HepG2 (cell line): ENCODE measurements around the gene NOTUM. TPM values are rescaled to one million over a fixed set of nuclear protein-coding genes. Genes with fewer than 3 reads are reported as not detected.

Experiments
- ATAC-seq: fragments of 200-7000 bp; cut with Tn5 transposase; 3 replicates; pipeline ENCODE4 v1.9.1; 2020; ENCODE audit warnings: mild to moderate bottlenecking, moderate library complexity
- BruUV-seq: library from RNA; stranded (reverse); fragments of 400-500 nt; replicated peaks from 2 replicates; lab custom pipeline; 2021; lab: Mats Ljungman, UMichigan
- CTCF ChIA-PET: fragments of 300-600 bp; formaldehyde crosslinking; extraction: SDS; loops from one replicate; lab custom pipeline; 2021; ENCODE audit warnings: low total read pairs, inconsistent platforms, low intra/inter-chr PET ratio; lab: Yijun Ruan, JAX
- POLR2A ChIA-PET: fragments of 350-600 bp; sonication (Branson Sonifier 250); formaldehyde crosslinking; loops from one replicate; lab custom pipeline; 2020; ENCODE audit warnings: antibody characterized with exemption, inconsistent platforms; lab: Yijun Ruan, JAX
- DNase-seq: peaks from one replicate; pipeline ENCODE4 v3.0.0-alpha.2; 2015; ENCODE audit warnings: low spot score
- FAIRE-seq: peaks from 3 replicates; lab custom pipeline; 2011; peaks lifted over from hg19 to GRCh38; lab: Jason Lieb, UNC
- H2AFZ ChIP-seq: one replicate; pipeline ENCODE4 v1.6.1; 2011; ENCODE audit warnings: low read length, inconsistent platforms
- H3K27ac ChIP-seq: fragments of 300-600 bp; 3 replicates; pipeline ENCODE4 v1.8.0; 2011; ENCODE audit warnings: mixed run types, mild to moderate bottlenecking, mixed read lengths, low read length, inconsistent platforms; ENCODE audit not compliant: insufficient read depth; ENCODE audit errors: extremely low read length
- H3K27me3 ChIP-seq, 2 experiments: fragments of 200-600 bp in 1 of 2; 2 replicates in 1 of 2; 3 replicates in 1 of 2; pipeline versions ENCODE4 v1.6.0 to v1.8.0; 2011; ENCODE audit warnings: low read length in 2 of 2, mild to moderate bottlenecking in 2 of 2, moderate library complexity in 2 of 2, inconsistent platforms in 1 of 2; ENCODE audit not compliant: insufficient read depth in 2 of 2, control insufficient read depth in 1 of 2
- H3K36me3 ChIP-seq, 2 experiments: fragments of 200-600 bp in 1 of 2; replicated peaks in 1 of 2; 2 replicates in 1 of 2; 3 replicates in 1 of 2; pipeline versions ENCODE4 v1.5.1 to v1.8.0; 2011; ENCODE audit warnings: low read length in 2 of 2, inconsistent platforms in 1 of 2; ENCODE audit not compliant: insufficient read depth in 2 of 2, control insufficient read depth in 1 of 2
- H3K4me1 ChIP-seq: 2 replicates; pipeline ENCODE4 v1.5.1; 2012; ENCODE audit warnings: low read length, inconsistent platforms; ENCODE audit not compliant: insufficient read depth
- H3K4me2 ChIP-seq: 2 replicates; pipeline ENCODE4 v1.6.0; 2011; ENCODE audit warnings: low read depth, low read length, inconsistent platforms
- H3K4me3 ChIP-seq, 3 experiments: fragments of 200-600 bp in 1 of 3; sonication (generic), shearing (Covaris generic) in 1 of 3; replicated peaks in 1 of 3; 2 replicates each; pipeline ENCODE4 v1.5.1; 2011 to 2016; ENCODE audit warnings: low read length in 3 of 3, inconsistent platforms in 2 of 3, low read depth in 2 of 3, mild to moderate bottlenecking in 2 of 3, control low read depth in 1 of 3, mixed read lengths in 1 of 3; ENCODE audit not compliant: insufficient read depth in 1 of 3
- H3K79me2 ChIP-seq: one replicate; pipeline ENCODE4 v1.6.1; 2011; ENCODE audit warnings: low read length, inconsistent platforms; ENCODE audit not compliant: insufficient read depth
- H3K9ac ChIP-seq: 2 replicates; pipeline ENCODE4 v1.6.0; 2011; ENCODE audit warnings: mild to moderate bottlenecking, low read depth, low read length, inconsistent platforms; ENCODE audit not compliant: insufficient read depth
- H3K9me3 ChIP-seq: 2 replicates; pipeline ENCODE4 v1.5.1; 2012; ENCODE audit warnings: mild to moderate bottlenecking, low read length
- H4K20me1 ChIP-seq: 2 replicates; pipeline ENCODE4 v1.6.0; 2011; ENCODE audit warnings: inconsistent platforms, mild to moderate bottlenecking, low read length, moderate library complexity; ENCODE audit not compliant: insufficient read depth
- ERF ChIP-seq: IDR thresholded peaks from 2 replicates; pipeline ENCODE4 v1.6.1; 2018; ENCODE audit warnings: missing biosample characterization, missing genetic modification reagents
- MAX ChIP-seq: IDR thresholded peaks from 2 replicates; pipeline ENCODE4 v1.6.1; 2012; ENCODE audit warnings: inconsistent platforms
- PREB ChIP-seq: sonication (generic); formaldehyde crosslinking; IDR thresholded peaks from 2 replicates; pipeline ENCODE4 v1.4.0; 2020; ENCODE audit warnings: missing genetic modification reagents
- SIN3A ChIP-seq: IDR thresholded peaks from 2 replicates; pipeline ENCODE4 v1.6.1; 2011; ENCODE audit warnings: low read depth, mild to moderate bottlenecking, control low read depth, low read length, borderline replicate concordance
- SMC3 ChIP-seq: IDR thresholded peaks from 2 replicates; pipeline ENCODE4 v1.6.1; 2011; ENCODE audit warnings: low read length, improper control_type of control experiment
- TBX2 ChIP-seq: sonication (generic); formaldehyde crosslinking; IDR thresholded peaks from 2 replicates; pipeline ENCODE4 v1.5.0; 2020; ENCODE audit warnings: missing genetic modification reagents, mild to moderate bottlenecking, borderline replicate concordance
- TGIF2 ChIP-seq: IDR thresholded peaks from 2 replicates; pipeline ENCODE4 v1.6.1; 2016; ENCODE audit warnings: control low read depth, missing compliant biosample characterization
- TSC22D2 ChIP-seq: sonication (generic); formaldehyde crosslinking; IDR thresholded peaks from 2 replicates; pipeline ENCODE4 v1.5.1; 2020; ENCODE audit warnings: missing genetic modification reagents, mild to moderate bottlenecking, borderline replicate concordance
- ZIK1 ChIP-seq: sonication (generic); formaldehyde crosslinking; IDR thresholded peaks from 2 replicates; pipeline ENCODE4 v1.5.0; 2020; ENCODE audit warnings: mild to moderate bottlenecking, low read depth, missing genetic modification reagents, borderline replicate concordance
- ZNF510 ChIP-seq: sonication (generic); formaldehyde crosslinking; IDR thresholded peaks from 2 replicates; pipeline ENCODE4 v1.4.0; 2020; ENCODE audit warnings: low read depth, mild to moderate bottlenecking, missing genetic modification reagents
- WGBS: methylation state at CpG from one replicate; pipeline ENCODE4 v1.1.6; 2017; ENCODE audit warnings: low lambda C conversion rate; 5-methylcytosine and 5-hydroxymethylcytosine counted together
- in situ Hi-C: cut with HindIII; loops from 2 replicates; pipeline ENCODE4 v1.10.0; 2017; ENCODE audit warnings: low pct_unique_long_range_greater_than_20kb; ENCODE audit not compliant: extremely low pct_ligation_motif_present
- intact Hi-C: fragments of 100-400 bp; cut with micrococcal nuclease; formaldehyde crosslinking; loops from one replicate; pipeline ENCODE4 v1.10.0; 2022; ENCODE audit not compliant: unreplicated experiment
- polyA plus RNA-seq, 8 experiments: library from polyadenylated mRNA; depleted of rRNA in 3 of 8; stranded (reverse) in 7 of 8; unstranded in 1 of 8; fragments of >200 nt; fragmentation: Illumina TruSeq in 4 of 8; extraction: Trizol in 4 of 8; gene quantifications; 2 replicates each; pipeline versions ENCODE4 v1.2.1 to v1.2.3, GENCODE V29; 2011 to 2016; ENCODE audit warnings: low read depth in 4 of 8, missing spikeins in 1 of 8, mixed read lengths in 1 of 8; ENCODE audit not compliant: insufficient read depth in 1 of 8
- total RNA-seq, 5 experiments: library from RNA; depleted of rRNA; stranded (reverse); fragments of >200 nt; fragmentation: Illumina TruSeq; extraction: Trizol; gene quantifications; 2 replicates each; pipeline ENCODE4 v1.2.3, GENCODE V29; 2016; ENCODE audit warnings: low read depth in 1 of 5
- TF ChIP-seq, protein P1 (sequence below): sonication (generic); formaldehyde crosslinking; conservative IDR thresholded peaks from 2 replicates; pipeline ENCODE4 v1.4.0; 2020; ENCODE audit warnings: mild to moderate bottlenecking, missing genetic modification reagents, moderate library complexity
- TF ChIP-seq, protein P2 (sequence below): sonication (generic); formaldehyde crosslinking; IDR thresholded peaks from 2 replicates; pipeline ENCODE4 v1.9.0; 2021; ENCODE audit warnings: missing genetic modification reagents, borderline replicate concordance

NOTUM gene
- total and polyA plus RNA-seq, 2 of the 13 experiments (the other 11 are each of a cell fraction or from before 2014, with no cell fraction given) = 150 to 160 TPM

DNA sequence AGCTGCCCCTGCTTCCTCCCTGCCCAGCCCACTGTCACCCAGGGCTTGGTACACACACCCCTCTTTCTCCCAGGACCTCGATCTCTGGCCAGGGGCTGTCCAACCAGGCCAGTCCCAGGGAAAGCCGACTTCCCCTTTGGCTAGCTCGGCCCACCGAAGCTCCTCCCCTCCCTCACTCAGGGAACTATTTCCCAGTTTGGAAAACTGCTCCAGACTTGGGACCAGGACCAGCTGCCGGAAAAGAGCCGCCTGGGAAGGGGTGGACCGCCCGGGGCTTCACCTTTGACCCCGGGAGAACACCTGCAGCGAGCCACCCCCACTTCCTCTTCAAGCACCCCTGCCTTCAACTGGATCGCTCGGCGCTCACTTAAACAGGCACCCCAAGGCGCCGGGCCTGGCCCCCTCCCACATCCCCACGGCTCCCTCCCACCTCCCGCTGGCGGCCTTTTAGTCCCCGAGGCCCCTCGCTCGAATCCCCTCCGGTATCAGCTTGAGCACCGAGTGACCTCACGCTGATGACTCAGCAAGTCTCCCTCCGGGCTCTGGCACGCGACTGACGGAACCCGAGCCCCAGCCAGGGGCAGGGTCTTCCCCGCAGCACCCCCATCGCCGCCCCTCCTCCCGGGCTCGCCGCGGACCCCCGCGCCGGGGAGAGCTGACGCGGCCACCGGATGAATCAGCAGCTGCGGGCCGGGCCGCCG is 34.4 kb downstream of the NOTUM start:
- Histone ChIP-seq H3K36me3 (peaks cover 6 to 10% of the 10 kb centered on the region in 2 experiments; a peak in 4 of 5 replicates), H2AFZ (no peak overlapping the region), H3K4me1 (peaks cover 51% of the 10 kb centered on the region), H3K27me3 (no peaks in the 10 kb centered on the region), H3K27ac (peak overlapping the region; percentile 92), H3K79me2 (peaks cover 55% of the 10 kb centered on the region), H3K4me2 (peak overlapping the region; percentile 88), H3K4me3 (peak overlapping the region; percentile 79 to 94 (median 91)), H3K9ac (peak overlapping the region; percentile 91), H4K20me1 (peaks cover 28% of the 10 kb centered on the region), H3K9me3 (no peaks in the 10 kb centered on the region)
- in situ Hi-C loops = no loop called here
- 1% methylated on average over 30 of the region's 46 CpGs for WGBS
- ChIA-PET CTCF (no interaction called here), POLR2A (interaction anchor here (0.7 to 6.1 kb wide), 29 partner anchors 10 to 316 kb away, joined by 3 to 71 read pairs (median 6); partner anchors contain the start of genes CENPX, DCXR, LRRC45 and MCRIP1)
- peak; percentile 96 for DNase-seq
- FAIRE-seq = peak; percentile 99
- intact Hi-C loops = loop anchor here (2.0 kb wide), 1 partner anchor 16 kb away; the partner anchor contains the start of gene PCYT2
- peak; percentile 76 for ATAC-seq
- TSS peak; percentile 48 for BruUV-seq
- TF ChIP-seq TSC22D2 (CRISPR knock-in tag) = 0 out of 2 replicates have a peak, but pooled peaks have one; percentile 5
- 0 out of 2 replicates have a peak, but pooled peaks have one; percentile 38 for TF ChIP-seq ZNF510 (CRISPR knock-in tag)
- TF ChIP-seq SMC3 = no peak; the same call in 1 of the 2 replicates
- no peak for TF ChIP-seq ZIK1 (CRISPR knock-in tag)
- peak; percentile 90; the same call in 1 of the 2 replicates for TF ChIP-seq SIN3A
- peak; percentile 92 for TF ChIP-seq TGIF2 (CRISPR knock-in tag)
- TF ChIP-seq, protein P1, sequence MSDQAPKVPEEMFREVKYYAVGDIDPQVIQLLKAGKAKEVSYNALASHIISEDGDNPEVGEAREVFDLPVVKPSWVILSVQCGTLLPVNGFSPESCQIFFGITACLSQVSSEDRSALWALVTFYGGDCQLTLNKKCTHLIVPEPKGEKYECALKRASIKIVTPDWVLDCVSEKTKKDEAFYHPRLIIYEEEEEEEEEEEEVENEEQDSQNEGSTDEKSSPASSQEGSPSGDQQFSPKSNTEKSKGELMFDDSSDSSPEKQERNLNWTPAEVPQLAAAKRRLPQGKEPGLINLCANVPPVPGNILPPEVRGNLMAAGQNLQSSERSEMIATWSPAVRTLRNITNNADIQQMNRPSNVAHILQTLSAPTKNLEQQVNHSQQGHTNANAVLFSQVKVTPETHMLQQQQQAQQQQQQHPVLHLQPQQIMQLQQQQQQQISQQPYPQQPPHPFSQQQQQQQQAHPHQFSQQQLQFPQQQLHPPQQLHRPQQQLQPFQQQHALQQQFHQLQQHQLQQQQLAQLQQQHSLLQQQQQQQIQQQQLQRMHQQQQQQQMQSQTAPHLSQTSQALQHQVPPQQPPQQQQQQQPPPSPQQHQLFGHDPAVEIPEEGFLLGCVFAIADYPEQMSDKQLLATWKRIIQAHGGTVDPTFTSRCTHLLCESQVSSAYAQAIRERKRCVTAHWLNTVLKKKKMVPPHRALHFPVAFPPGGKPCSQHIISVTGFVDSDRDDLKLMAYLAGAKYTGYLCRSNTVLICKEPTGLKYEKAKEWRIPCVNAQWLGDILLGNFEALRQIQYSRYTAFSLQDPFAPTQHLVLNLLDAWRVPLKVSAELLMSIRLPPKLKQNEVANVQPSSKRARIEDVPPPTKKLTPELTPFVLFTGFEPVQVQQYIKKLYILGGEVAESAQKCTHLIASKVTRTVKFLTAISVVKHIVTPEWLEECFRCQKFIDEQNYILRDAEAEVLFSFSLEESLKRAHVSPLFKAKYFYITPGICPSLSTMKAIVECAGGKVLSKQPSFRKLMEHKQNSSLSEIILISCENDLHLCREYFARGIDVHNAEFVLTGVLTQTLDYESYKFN (CRISPR knock-in tag) = peak; percentile 72
- peak; percentile 72; the same call in 1 of the 2 replicates for TF ChIP-seq ERF (CRISPR knock-in tag)
- no peak for TF ChIP-seq PREB (CRISPR knock-in tag)
- peak; percentile 64 for TF ChIP-seq MAX
- peak; percentile 69; the same call in 1 of the 2 replicates for TF ChIP-seq TBX2
- TF ChIP-seq, protein P2, sequence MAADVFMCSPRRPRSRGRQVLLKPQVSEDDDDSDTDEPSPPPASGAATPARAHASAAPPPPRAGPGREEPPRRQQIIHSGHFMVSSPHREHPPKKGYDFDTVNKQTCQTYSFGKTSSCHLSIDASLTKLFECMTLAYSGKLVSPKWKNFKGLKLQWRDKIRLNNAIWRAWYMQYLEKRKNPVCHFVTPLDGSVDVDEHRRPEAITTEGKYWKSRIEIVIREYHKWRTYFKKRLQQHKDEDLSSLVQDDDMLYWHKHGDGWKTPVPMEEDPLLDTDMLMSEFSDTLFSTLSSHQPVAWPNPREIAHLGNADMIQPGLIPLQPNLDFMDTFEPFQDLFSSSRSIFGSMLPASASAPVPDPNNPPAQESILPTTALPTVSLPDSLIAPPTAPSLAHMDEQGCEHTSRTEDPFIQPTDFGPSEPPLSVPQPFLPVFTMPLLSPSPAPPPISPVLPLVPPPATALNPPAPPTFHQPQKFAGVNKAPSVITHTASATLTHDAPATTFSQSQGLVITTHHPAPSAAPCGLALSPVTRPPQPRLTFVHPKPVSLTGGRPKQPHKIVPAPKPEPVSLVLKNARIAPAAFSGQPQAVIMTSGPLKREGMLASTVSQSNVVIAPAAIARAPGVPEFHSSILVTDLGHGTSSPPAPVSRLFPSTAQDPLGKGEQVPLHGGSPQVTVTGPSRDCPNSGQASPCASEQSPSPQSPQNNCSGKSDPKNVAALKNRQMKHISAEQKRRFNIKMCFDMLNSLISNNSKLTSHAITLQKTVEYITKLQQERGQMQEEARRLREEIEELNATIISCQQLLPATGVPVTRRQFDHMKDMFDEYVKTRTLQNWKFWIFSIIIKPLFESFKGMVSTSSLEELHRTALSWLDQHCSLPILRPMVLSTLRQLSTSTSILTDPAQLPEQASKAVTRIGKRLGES (CRISPR knock-in tag) = no peak
